Stomach (tissue), 4 donors: ENCODE data around the gene SAXO2.
"Not testable (repeated sequence)": the region's sequence is repeated elsewhere in the genome, so short reads cannot be mapped to it uniquely, and the experiment has no call there.

ENCODE experiments used
- CTCF ChIP-seq, 7 experiments: fragments of 450-650 bp in 4 of 7; fragments of 200-600 bp in 3 of 7; sonication (generic) in 3 of 7; IDR thresholded peaks; one replicate each; pipeline ENCODE4 v1.5.1; 2016 to 2019; ENCODE audit warnings: antibody characterized with exemption in 7 of 7, control low read depth in 2 of 7, mild to moderate bottlenecking in 1 of 7
- EP300 ChIP-seq: sonication (generic); formaldehyde crosslinking; IDR thresholded peaks from one replicate; pipeline ENCODE4 v1.6.1; 2017; ENCODE audit warnings: antibody characterized with exemption
- POLR2A ChIP-seq, 4 donors: fragments of 450-650 bp; IDR thresholded peaks; one replicate each; pipeline ENCODE4 v1.6.1; 2016; ENCODE audit warnings: antibody characterized with exemption in 4 of 4, control low read depth in 2 of 4, mild to moderate bottlenecking in 1 of 4, moderate library complexity in 1 of 4
- POLR2AphosphoS5 ChIP-seq, 3 donors: sonication (generic); formaldehyde crosslinking; IDR thresholded peaks; one replicate each; pipeline ENCODE4 v1.6.1; 2016; ENCODE audit warnings: antibody characterized with exemption in 3 of 3

- TF ChIP-seq CTCF (IDR thresholded peaks at IDR 0.05); POLR2A (IDR thresholded peaks at IDR 0.05); POLR2AphosphoS5 (IDR thresholded peaks at IDR 0.05); EP300: not testable (repeated sequence)
These were observed 18.7 kb downstream of the SAXO2 start for GRCh38 chr15:82281276-82281675.
